CD4-positive, alpha-beta memory T cell (primary cell): Measurements from ENCODE around the gene USP17L11. TPM values are rescaled to one million over a fixed set of nuclear protein-coding genes. Genes with fewer than 3 reads are reported as not detected.
"Not testable (repeated sequence)": the region's sequence is repeated elsewhere in the genome, so short reads cannot be mapped to it uniquely, and the experiment has no call there.

Source experiments
- CTCF ChIA-PET: fragments of 350-600 bp; sonication (Branson Sonifier 250); formaldehyde crosslinking; loops from one replicate; lab custom pipeline; 2021; ENCODE audit warnings: inconsistent platforms; ENCODE audit not compliant: partially characterized antibody; lab: Charles Lee
- POLR2A ChIA-PET: fragments of 350-600 bp; sonication (Branson Sonifier 250); formaldehyde crosslinking; loops from one replicate; lab custom pipeline; 2021; ENCODE audit not compliant: partially characterized antibody; lab: Charles Lee
- DNase-seq, 5 donors: peaks; one replicate each; pipeline versions ENCODE4 v3.0.0 to v3.0.0-alpha.2; 2020 to 2022; ENCODE audit warnings: mixed read lengths in 1 of 5
- H3K27ac ChIP-seq: one replicate; pipeline ENCODE4 v1.7.0; 2013; ENCODE audit warnings: low read depth, low read length
- H3K27me3 ChIP-seq: 2 replicates; pipeline ENCODE4 v1.7.0; 2013; ENCODE audit warnings: mild to moderate bottlenecking, low read length, moderate library complexity; ENCODE audit not compliant: insufficient read depth
- H3K36me3 ChIP-seq: 2 replicates; pipeline ENCODE4 v1.7.0; 2013; ENCODE audit warnings: mild to moderate bottlenecking, low read length, moderate library complexity; ENCODE audit not compliant: insufficient read depth
- H3K4me1 ChIP-seq: 2 replicates; pipeline ENCODE4 v1.7.0; 2013; ENCODE audit warnings: mild to moderate bottlenecking, low read length, moderate library complexity; ENCODE audit not compliant: insufficient read depth
- H3K4me3 ChIP-seq, 2 donors: one replicate each; pipeline ENCODE4 v1.7.0; 2013; ENCODE audit warnings: low read length in 2 of 2, mild to moderate bottlenecking in 1 of 2
- H3K9me3 ChIP-seq, 2 donors: one replicate each; pipeline ENCODE4 v1.7.0; 2013; ENCODE audit warnings: low read length in 2 of 2, control low read depth in 1 of 2; ENCODE audit not compliant: control insufficient read depth in 1 of 2
- H3K27ac Mint-ChIP-seq, 7 donors: one replicate each; pipeline ENCODE4 v1.8.0; 2020 to 2021; ENCODE audit warnings: mixed read lengths in 7 of 7, mild to moderate bottlenecking in 6 of 7, inconsistent platforms in 3 of 7, moderate library complexity in 3 of 7
- H3K27me3 Mint-ChIP-seq, 2 donors: one replicate each; pipeline ENCODE4 v1.8.0; 2020 to 2021; ENCODE audit warnings: mixed read lengths in 2 of 2
- H3K36me3 Mint-ChIP-seq, 2 donors: one replicate each; pipeline ENCODE4 v1.8.0; 2020 to 2021; ENCODE audit warnings: mixed read lengths in 2 of 2, inconsistent platforms in 1 of 2, mild to moderate bottlenecking in 1 of 2
- H3K4me1 Mint-ChIP-seq, 4 donors: one replicate each; pipeline ENCODE4 v1.8.0; 2020 to 2021; ENCODE audit warnings: mixed read lengths in 4 of 4, mild to moderate bottlenecking in 1 of 4
- H3K4me3 Mint-ChIP-seq, 8 donors: one replicate each; pipeline ENCODE4 v1.8.0; 2020 to 2021; ENCODE audit warnings: mixed read lengths in 8 of 8, mild to moderate bottlenecking in 7 of 8, moderate library complexity in 6 of 8, inconsistent platforms in 3 of 8
- H3K9me3 Mint-ChIP-seq, 8 donors: one replicate each; pipeline ENCODE4 v1.8.0; 2020 to 2021; ENCODE audit warnings: mixed read lengths in 8 of 8, mild to moderate bottlenecking in 5 of 8, inconsistent platforms in 3 of 8, moderate library complexity in 1 of 8
- intact Hi-C: fragments of 100-400 bp; cut with micrococcal nuclease; formaldehyde crosslinking; loops from one replicate; pipeline ENCODE4 v1.15.1; 2023
- polyA plus RNA-seq, 2 donors: library from polyadenylated mRNA; unstranded; fragments of 300-500 nt; fragmentation: Illumina TruSeq; gene quantifications; one replicate each; pipeline ENCODE4 v1.2.3, GENCODE V29; 2021
- total RNA-seq, 2 experiments: library from RNA; stranded (reverse); gene quantifications; one replicate each; pipeline ENCODE4 v1.2.3, GENCODE V29; 2021

USP17L11 gene
- total RNA-seq: not detected
- not detected for polyA plus RNA-seq

GRCh38 chr4:9215105-9215504 is at the start of gene USP17L11:
Gene USP17L11 (plus strand): TSS chr4:9215405. CDS start chr4:9215405, 0 bp downstream.
- H3K4me1 ChIP-seq, H3K9me3 ChIP-seq, POLR2A ChIA-PET, H3K9me3 Mint-ChIP-seq, H3K4me3 ChIP-seq, H3K4me3 Mint-ChIP-seq, H3K36me3 ChIP-seq, H3K27me3 ChIP-seq, H3K4me1 Mint-ChIP-seq, CTCF ChIA-PET, H3K27ac Mint-ChIP-seq, DNase-seq, intact Hi-C loops, H3K27me3 Mint-ChIP-seq, H3K36me3 Mint-ChIP-seq, H3K27ac ChIP-seq: not testable (repeated sequence)

- intact Hi-C loops, H3K4me3 ChIP-seq, CTCF ChIA-PET, H3K27me3 ChIP-seq, H3K36me3 ChIP-seq, H3K9me3 Mint-ChIP-seq, H3K9me3 ChIP-seq, H3K27ac ChIP-seq, H3K4me1 Mint-ChIP-seq, POLR2A ChIA-PET, H3K4me3 Mint-ChIP-seq, H3K27ac Mint-ChIP-seq, H3K36me3 Mint-ChIP-seq, H3K27me3 Mint-ChIP-seq, H3K4me1 ChIP-seq: not testable (repeated sequence)
- peak in 1 of 5 donors; percentile 69 for DNase-seq
Observed at GRCh38 chr4:9165990-9166389, 49.2 kb upstream of the USP17L11 start.

- DNase-seq, POLR2A ChIA-PET, H3K27me3 Mint-ChIP-seq, H3K9me3 ChIP-seq, H3K4me3 Mint-ChIP-seq, CTCF ChIA-PET, H3K36me3 ChIP-seq, H3K4me3 ChIP-seq, H3K27me3 ChIP-seq, H3K27ac ChIP-seq, intact Hi-C loops, H3K9me3 Mint-ChIP-seq, H3K4me1 ChIP-seq, H3K27ac Mint-ChIP-seq, H3K36me3 Mint-ChIP-seq, H3K4me1 Mint-ChIP-seq: not testable (repeated sequence)
Observed at GRCh38 chr4:9169791-9170459, 45.3 kb upstream of the USP17L11 start, which contains the start of gene FAM90A26. Gene FAM90A26 (plus strand): TSS chr4:9170409. CDS start chr4:9173173, 2,764 bp downstream.

- H3K4me3 ChIP-seq, H3K9me3 ChIP-seq, H3K4me3 Mint-ChIP-seq, H3K4me1 Mint-ChIP-seq, H3K27me3 Mint-ChIP-seq, H3K27me3 ChIP-seq, H3K27ac Mint-ChIP-seq, DNase-seq, H3K9me3 Mint-ChIP-seq, H3K4me1 ChIP-seq, CTCF ChIA-PET, POLR2A ChIA-PET, H3K36me3 Mint-ChIP-seq, H3K27ac ChIP-seq, H3K36me3 ChIP-seq, intact Hi-C loops: not testable (repeated sequence)
Observed at GRCh38 chr4:9210357-9210756, 4.8 kb upstream of the USP17L11 start, which contains the start of gene USP17L10. Gene USP17L10 (plus strand): TSS chr4:9210657. CDS start chr4:9210657, 0 bp downstream.

- H3K9me3 Mint-ChIP-seq, H3K36me3 Mint-ChIP-seq, intact Hi-C loops, H3K9me3 ChIP-seq, H3K4me3 Mint-ChIP-seq, H3K27me3 Mint-ChIP-seq, H3K27me3 ChIP-seq, H3K27ac ChIP-seq, H3K4me3 ChIP-seq, CTCF ChIA-PET, H3K27ac Mint-ChIP-seq, H3K36me3 ChIP-seq, H3K4me1 ChIP-seq, H3K4me1 Mint-ChIP-seq, DNase-seq, POLR2A ChIA-PET: not testable (repeated sequence)
Observed at GRCh38 chr4:9214701-9215100, 504 bp upstream of the USP17L11 start.

GRCh38 chr4:9219852-9220251 is 4.6 kb downstream of the USP17L11 start, which contains the start of gene USP17L12:
Gene USP17L12 (plus strand): TSS chr4:9220152. CDS start chr4:9220152, 0 bp downstream.
- DNase-seq, H3K4me3 ChIP-seq, H3K9me3 ChIP-seq, H3K4me3 Mint-ChIP-seq, H3K9me3 Mint-ChIP-seq, H3K4me1 ChIP-seq, CTCF ChIA-PET, H3K27ac ChIP-seq, H3K27me3 Mint-ChIP-seq, H3K27ac Mint-ChIP-seq, POLR2A ChIA-PET, H3K36me3 ChIP-seq, H3K36me3 Mint-ChIP-seq, intact Hi-C loops, H3K4me1 Mint-ChIP-seq, H3K27me3 ChIP-seq: not testable (repeated sequence)

- intact Hi-C loops, H3K4me1 Mint-ChIP-seq, CTCF ChIA-PET, H3K4me3 ChIP-seq, H3K27ac ChIP-seq, H3K4me1 ChIP-seq, H3K36me3 Mint-ChIP-seq, H3K4me3 Mint-ChIP-seq, H3K36me3 ChIP-seq, H3K27me3 ChIP-seq, POLR2A ChIA-PET, H3K27ac Mint-ChIP-seq, H3K9me3 Mint-ChIP-seq, DNase-seq, H3K27me3 Mint-ChIP-seq, H3K9me3 ChIP-seq: not testable (repeated sequence)
Observed at GRCh38 chr4:9224596-9224995, 9.4 kb downstream of the USP17L11 start, which contains the start of gene USP17L13. Gene USP17L13 (plus strand): TSS chr4:9224896. CDS start chr4:9224896, 0 bp downstream.
